ENCODE data around the gene C16orf96.

- TF ChIP-seq, protein P1, sequence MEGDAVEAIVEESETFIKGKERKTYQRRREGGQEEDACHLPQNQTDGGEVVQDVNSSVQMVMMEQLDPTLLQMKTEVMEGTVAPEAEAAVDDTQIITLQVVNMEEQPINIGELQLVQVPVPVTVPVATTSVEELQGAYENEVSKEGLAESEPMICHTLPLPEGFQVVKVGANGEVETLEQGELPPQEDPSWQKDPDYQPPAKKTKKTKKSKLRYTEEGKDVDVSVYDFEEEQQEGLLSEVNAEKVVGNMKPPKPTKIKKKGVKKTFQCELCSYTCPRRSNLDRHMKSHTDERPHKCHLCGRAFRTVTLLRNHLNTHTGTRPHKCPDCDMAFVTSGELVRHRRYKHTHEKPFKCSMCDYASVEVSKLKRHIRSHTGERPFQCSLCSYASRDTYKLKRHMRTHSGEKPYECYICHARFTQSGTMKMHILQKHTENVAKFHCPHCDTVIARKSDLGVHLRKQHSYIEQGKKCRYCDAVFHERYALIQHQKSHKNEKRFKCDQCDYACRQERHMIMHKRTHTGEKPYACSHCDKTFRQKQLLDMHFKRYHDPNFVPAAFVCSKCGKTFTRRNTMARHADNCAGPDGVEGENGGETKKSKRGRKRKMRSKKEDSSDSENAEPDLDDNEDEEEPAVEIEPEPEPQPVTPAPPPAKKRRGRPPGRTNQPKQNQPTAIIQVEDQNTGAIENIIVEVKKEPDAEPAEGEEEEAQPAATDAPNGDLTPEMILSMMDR (IDR thresholded peaks at IDR 0.05; ENCODE audit: low read depth, low read length): no peak
- no peak for TF ChIP-seq EZH2phosphoT487 (IDR thresholded peaks at IDR 0.05; ENCODE audit: low read depth)
Measured at GRCh38 chr16:4523686-4524085, 32.5 kb upstream of the C16orf96 start.
